Measurements from ENCODE around the gene SYT13.
A peak's percentile ranks its signal among the peaks of the same experiment; 100 is the strongest.

GRCh38 chr11:45332276-45332934, 46.3 kb upstream of the SYT13 start:
- TF ChIP-seq CTCF (IDR thresholded peaks at IDR 0.05; ENCODE audit: poor library complexity) (peak; percentile 71), EZH2 (IDR thresholded peaks at IDR 0.05; ENCODE audit: borderline replicate concordance) (no peak), EZH2phosphoT487 (IDR thresholded peaks at IDR 0.05; ENCODE audit: low read depth, severe bottlenecking, unreplicated experiment) (no peak)
